GM19455 (cell line): ENCODE measurements around the gene ATG5.
A peak's percentile ranks its signal among the peaks of the same experiment; 100 is the strongest.

Experiments
- ATAC-seq: cut with Tn5 transposase; IDR thresholded peaks from one replicate; pipeline ENCODE4 v1.9.1; 2021; ENCODE audit not compliant: unreplicated experiment

The ATG5 gene

DNA sequence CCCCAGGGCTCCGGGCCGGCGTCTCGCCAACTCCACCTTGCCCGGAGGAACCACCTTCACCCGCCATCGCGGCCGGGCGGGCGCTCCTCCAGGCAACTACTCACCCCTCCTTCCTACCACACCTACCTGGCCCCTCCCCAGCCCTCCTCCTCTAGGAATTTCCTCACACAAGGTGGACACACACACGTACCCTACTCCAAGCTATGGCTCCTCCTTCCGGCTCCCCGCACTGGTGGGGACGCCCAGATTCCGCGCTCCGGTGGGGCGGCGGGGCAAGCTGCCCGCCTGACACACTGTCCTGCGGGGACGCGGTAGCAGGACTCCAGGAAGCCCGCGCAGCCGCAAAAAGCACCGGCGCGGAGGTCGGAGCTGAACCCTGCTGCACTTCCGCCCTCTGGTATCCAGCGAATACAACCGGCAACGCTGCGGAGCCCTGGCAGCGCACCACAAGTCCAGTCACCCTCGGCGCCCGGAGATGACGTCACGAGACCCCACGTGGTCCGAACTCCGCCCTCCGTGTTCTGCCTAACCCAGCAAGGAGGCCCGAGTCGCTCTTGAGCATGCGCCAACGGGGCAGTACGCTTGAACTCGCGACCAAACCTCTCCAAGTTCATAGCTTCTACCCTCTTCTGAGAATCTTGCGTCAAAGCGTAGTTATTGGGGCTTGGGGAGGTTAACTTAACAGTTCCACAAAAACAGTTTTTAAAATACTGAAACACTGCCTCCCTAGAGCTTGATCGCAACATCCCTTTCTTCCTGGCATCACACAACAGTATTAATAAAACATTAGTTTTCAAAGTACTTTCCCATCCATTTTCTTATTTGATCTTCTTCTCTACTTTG, at the start of gene ATG5:
ATG5 (minus strand) TSS at position 425 of the 843 bp plus-strand sequence. CDS start 9,552 bp downstream, outside the sequence.
- ATAC-seq, result peak; percentile 93

DNA sequence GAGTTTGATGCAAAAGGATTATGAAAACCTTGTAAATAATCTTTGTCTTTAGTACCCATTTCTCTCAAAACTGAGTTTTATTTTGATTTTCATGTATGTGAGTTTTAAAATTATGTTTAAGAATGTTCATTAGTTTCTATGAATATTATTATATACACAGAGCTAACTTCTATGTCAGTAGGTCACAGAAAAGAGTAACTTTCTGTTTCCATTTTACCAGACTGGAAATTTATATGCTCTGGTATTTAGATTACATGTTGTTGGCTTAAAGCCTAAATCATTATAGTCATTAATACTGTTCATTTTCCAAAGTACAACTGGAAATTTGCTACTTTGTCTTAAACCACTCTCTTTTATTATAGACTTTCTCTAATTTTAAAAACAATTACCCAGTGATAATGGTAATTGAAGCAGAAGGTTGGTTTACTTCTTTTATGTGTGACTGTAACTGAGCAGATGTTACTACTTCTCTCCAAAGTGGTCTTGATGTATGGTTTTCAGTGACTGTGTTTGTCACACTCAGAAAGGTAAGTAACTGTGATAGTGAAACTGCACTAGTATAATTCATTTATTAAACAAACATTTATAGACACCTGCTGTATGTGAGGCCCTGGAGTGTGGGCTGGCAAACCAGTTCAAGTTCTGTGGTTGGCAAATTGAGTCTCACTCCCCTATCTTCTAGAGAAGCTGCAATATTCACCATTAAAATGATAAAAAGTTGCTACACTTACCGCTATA, 48.1 kb upstream of the ATG5 start:
- ATAC-seq, result no peak

DNA sequence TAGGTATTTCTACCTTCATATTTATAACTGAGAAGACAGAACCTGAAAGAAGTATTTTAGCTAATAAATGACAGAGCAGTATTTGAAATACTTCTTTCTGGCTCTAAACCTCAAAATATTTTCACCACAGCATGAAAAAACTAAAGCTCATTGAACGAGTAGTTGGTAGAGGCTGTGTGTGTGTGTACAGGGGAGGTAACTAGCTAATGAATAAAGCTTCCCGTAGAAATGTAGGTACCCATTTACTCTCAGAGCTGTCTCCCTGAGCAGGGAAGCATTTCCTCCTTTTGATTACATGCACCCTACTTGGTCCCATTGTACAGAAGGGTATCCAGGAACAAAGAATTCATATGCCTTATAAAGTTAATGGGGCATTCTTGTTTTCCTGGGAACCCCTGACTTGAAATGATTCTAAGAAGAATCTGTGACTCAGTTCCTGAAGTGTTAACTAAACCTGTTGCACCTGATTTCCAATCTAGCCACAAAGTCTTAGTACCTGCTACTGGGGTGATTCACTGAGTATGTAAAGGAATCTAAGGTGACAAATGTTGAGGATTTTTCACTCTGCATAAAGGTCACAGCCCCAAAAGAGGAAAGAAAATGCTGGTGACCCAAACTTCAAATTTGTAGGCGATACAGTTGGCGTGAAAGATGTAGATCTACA, 47.4 kb upstream of the ATG5 start:
- ATAC-seq, result no peak

DNA sequence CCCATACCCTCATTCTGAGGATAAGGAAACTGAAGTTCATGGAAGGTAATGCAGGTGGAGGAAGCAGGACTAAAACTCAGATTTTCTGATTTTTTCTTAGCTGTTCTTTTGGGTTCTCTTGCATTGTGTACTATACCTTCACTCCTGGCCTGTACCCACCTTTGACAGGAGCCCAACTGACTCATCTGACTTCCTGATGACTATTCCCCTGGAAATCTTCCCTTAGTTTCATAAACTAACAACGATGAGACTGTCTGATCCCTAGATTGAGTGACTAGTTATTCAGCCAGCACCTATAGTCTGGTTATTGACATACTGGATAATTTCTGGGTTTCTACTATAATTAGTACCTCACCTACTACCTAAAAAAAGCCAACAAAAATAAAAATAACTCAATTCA, 45.1 kb upstream of the ATG5 start:
- ATAC-seq, result no peak

DNA sequence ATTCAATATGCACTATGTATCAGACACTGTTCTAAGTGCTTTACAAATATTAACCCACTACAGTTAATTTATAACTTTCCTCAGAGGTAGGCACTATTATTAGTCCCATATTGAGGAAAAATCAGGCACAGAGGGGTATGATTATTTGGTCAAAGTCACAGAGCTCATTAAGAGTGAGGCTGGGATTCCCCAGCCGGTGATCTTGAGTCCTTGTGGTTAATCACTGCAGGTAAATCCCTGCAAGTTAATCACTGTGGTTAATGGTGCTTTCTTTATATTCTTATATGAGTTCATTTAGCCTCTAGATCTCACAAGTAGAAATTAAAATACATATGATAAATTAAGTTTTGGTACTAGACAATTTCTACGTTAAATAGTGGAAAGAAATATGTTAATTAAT, 44.2 kb upstream of the ATG5 start:
- no peak for ATAC-seq

DNA sequence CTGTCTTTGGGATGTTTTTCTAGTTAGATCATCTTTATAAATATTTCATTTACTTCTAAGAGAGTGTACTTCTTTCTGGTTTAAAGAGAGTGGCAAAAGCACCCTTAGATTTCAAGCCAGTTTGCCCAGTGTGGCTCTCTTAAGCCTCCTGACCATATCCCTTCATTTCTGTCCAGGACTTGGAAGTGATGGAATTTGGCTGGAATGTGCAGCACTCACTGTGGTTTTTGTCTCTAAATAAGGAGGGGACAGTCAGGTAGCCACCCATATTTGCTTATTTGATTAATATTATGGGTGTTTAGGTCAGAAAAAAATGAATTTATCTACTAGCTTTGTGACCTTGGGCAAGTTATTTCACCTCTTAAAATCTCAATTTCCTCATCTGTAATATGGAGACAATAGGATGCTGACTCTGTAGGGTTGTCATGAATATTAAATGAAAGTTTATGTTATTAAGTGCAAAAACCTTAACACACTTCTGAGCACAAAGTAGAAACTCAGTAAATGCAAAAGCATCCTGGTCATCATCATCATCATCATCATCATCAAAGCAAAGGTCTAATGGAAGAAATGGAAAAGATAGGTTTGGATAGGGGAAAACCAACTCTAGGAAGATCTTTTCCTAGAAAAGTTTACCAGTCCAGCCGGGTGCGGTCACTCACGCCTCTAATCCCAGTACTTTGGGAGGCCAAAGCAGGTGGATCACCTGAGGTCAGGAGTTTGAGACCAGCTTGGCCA, 38.0 kb upstream of the ATG5 start:
- no peak for ATAC-seq

DNA sequence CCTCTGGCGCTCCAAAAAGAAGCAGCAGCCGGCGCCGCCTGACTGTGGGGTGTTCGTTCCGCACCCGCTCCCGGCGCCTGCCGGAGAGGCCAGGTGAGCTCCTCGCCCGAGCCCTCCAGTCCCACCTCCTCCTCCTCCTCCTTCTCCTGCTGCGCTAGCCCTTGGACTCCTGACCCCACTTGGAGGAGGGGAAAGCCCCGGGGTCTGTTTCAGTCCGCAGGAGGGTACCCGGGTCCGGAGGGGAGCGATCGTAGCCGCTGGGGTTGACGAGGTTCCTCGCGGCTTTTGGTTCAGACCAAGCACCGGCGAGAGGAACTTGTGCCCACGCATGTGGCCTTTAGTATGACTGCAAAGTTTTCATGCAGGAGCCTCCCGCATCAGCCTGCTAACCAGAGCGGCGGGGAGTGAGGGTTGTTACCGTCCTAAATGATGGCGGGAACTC, 35.5 kb upstream of the ATG5 start:
- ATAC-seq, result no peak

DNA sequence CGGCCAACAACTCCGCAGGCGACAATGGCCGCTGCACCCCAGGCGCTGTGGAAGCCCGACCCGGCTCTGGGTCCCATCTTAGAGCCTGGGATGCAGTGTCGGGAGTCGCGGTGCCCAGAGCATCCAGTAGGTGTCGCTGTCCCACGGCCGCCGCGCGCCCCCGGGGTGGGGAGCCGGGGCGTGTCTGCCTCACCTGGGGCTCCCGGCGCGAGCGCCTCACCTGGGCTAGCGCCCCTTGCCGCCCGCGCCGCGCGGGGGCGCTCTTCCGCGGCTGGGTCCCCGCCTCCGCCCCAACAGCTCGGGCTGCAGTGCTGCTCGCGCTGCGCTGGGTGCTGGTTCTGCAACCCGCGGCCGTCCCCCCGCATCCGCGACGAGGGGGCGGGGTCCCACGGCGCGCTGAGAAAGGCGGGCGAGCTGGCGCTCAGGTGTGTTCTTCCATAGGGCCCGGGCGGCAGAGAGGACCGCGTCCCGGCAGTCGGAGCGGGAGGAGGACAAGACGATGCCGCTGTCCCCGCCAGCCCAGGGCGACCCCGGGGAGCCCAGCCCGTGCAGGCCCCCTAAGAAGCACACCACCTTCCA, 34.9 kb upstream of the ATG5 start, which contains the start of gene CRYBG1:
CRYBG1 (plus strand) TSS at position 308 of the 579 bp plus-strand sequence; CDS start at position 500, 192 bp downstream.
- peak; percentile 76 for ATAC-seq

DNA sequence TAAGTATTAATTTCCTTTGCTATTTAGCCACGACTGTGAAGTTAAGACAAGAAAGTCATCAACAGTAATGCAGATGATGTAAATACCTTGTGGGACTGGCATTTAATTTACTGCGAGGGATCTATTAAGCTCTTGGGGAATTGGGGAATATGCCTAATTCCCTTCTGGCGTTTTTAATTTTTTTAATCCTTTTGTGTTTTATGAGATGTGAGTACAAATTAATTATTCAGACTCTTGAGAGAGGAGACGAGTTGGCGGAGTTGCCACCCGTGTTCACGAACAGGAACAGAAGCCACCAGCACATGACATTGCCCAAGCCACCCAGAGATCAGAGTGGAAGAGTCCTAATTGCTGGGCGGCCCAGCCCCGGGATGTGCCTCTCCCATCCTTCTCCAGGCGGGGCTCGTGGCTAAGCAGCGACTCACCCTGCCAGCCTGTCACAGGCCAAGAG, 34.4 kb upstream of the ATG5 start:
- no peak for ATAC-seq

DNA sequence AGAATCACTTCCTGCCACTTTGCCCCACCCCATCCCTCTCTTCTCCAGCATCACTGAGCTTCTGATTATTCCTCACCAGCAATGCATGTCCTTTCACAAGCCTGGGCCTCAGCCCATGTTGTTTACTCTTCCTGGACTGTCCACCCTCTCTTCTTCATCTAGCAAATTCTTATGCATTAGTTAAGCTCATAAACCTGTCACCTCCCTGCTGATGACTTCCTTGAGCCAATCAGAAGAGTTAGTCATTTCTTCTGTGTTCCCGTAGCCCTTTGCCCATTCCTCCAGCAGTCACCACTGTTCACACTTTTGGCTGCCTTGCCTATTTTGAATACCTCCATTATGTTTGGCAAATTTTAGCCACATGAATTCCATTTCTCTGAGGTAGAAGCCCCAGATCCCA, 30.8 kb upstream of the ATG5 start:
- no peak for ATAC-seq

DNA sequence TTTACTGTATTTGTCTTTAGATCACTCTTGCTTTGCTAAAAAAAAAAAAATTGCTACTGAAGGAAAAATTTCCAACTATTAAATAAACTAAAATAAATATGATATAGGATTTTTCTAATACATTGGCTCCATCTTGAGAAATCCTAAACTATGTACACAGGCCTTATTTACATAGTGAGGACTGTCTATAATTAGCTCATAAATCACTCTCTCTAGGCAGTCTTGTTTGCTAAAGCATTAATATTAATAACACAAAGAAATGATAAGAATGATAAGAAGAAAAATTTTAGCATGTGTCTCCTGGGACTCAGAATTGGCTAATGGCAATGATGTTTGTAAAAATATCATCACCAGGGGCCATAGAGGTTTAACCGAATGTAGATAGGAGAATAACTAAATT, 21.7 kb upstream of the ATG5 start:
- no peak for ATAC-seq

DNA sequence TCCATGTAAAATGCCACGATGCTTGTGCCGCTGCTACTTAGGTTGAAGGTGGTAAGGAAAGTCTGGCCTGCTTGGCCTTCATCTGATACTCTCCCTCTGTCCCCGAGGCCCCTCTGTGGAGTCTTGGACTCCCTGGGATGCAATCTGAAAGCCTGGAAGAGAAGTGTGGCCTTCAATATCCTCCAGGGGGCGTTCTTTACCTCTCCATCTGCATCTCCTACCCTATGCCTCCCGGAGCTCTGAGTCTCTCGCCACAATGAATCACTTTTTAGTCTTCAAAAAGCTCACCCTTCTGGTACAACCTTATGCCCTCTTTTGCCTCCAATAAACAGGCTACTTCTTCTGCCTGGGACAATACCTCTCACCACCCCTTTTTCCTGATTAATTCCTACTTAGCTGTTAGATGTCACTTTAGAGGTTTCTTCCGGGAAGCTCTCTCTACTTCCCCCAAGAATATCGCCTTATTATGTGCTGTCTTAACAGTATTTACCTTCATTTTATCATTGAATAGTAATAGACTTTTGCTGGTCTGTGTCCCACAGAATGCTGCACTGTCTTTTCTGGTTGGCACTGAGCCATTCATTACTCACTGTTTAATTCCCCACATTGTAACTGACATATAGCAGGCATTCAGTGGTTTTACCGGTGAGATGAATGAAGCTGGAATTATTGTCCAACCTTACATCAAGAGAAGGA, 13.9 kb upstream of the ATG5 start:
- ATAC-seq, result no peak

DNA sequence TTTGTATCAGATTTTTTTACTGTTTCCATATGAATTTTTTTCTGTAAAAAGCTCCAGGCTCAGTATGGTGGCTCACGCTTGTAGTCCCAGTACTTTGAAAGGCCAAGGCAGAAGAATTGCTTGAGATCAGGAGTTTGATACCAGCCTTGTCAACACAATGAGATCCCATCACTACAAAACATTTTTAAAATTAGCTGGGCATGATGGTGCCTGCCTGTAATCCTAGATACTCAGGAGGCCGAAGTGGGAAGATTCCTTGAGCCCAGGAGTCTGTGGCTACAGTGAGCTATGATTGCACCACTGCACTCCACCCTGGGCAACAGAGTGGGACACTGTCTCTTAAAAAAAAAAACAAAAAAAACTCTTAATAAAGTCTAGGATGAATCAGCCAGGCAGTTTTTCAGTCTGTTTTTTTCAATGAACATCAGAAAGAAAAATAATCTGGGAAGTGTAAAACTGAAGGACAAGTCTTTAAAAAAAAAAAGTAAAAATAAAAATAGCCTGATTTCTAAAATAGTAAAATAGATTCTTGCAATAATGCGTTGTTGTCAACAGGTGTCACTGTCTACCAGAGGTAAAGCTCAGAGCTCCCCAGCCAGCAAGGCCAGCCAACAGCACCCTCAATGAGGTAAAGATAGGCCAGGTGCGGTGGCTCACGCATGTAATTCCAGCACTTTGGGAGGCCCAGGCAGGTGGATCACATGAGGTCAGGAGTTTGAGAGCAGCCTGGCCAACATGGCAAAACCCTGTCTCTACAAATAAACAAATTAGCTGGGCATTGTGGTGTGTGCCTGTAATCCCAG, 9.3 kb upstream of the ATG5 start:
- ATAC-seq, result no peak

DNA sequence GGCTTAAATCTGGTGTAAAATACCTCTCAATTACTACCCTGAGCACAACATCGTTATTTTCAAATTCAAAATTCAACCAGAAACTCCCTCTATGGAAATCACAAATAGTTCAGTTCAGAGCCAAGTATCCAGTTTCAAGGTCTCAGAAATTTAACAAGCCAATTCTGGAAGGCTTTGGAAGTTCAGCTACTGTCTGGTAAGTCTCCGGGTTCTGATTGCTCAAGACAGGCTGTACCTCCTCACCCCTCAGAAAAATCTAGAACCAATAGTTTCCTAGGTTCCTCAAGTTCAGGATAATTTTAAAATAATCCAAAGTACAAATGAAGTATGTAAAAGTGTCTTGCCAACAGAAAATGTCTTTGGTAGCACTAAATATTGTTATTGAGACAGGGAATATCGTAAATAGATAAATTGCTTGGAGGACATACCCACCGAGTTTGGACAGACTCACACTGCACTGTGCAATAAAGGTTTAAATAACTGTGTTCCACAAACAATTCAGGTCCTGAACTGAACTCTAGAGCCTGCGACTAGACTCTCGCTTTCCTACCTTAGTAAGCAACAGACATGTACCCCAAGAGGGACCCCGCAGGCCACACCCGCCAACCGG, 729 bp downstream of the ATG5 start:
- ATAC-seq, result no peak

DNA sequence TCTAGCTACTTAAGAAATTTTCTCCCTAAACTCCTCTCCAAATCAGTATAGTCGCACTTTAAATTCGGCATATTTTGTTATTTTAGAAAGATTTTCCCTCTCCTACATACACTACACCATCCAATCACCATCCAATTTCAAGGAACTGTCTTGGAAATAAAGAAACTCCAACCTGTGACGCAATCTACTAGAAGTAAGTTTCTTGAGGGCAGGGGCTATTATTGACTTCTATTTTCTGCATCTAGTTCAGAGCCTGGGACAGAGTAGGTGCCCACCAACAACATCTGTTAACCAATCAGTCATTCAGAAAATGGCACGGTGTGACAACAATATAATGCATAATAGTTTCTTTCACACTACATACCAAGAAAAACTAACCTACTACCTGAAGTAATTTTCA, 3.6 kb downstream of the ATG5 start:
- ATAC-seq, result no peak

DNA sequence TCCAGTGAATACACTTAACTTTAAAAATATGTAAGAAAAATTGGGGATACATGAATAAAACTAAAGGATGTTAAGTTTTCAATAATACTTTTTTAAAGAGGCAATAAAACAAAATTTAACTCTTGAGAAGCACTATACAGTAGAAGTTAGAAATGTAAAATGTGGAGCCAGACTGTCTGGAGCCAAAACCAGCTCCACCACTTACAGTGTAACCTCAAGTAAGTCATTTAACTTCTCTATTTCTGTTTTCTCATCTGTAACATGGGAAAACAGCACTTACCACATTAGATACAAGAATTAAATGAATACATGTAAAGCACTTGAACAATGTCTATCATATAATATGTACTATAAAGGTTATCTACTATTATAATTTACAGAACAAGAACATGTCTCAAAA, 6.7 kb downstream of the ATG5 start:
- ATAC-seq, result no peak

DNA sequence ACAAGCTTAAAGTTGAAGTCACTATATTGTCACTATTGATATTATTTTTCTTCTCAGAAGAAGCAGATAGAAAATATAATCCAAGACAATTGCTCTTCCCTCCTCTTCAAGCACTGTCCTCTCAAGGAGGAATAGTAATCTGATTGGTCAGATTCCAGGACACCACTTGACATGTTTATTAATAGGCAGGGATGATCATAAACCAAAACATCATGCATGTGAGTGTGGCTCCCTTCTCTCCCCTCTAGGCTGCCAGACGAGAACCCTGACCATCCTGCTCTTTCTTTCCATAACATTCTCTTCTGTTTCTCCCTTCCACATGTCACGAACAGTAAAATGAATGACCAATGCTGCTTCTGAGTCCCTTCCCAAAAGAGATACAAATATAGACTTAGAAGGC, 7.5 kb downstream of the ATG5 start:
- no peak for ATAC-seq

DNA sequence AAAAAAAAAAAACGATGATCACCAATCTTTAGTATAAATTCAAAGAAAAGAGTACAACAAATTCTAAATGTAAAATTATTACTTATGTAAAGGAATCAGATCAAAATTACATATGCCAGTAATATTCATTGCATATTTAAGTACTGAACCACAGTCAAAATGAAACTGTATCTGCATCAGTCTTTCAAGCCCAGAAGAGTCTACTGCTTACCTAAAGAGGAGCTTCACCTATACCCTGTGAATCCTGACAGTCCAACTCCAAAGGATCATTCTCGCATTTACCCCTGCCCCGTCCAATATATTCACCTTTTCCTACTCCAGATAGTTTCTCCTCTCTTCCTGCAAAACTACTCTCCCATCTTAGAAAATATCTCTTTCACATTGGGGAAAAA, 9.2 kb downstream of the ATG5 start:
- no peak for ATAC-seq
